ENCODE measurements around the gene GPC3. TPM values are rescaled to one million over a fixed set of nuclear protein-coding genes. Genes with fewer than 3 reads are reported as not detected.
A peak's percentile ranks its signal among the peaks of the same experiment; 100 is the strongest.

Gene GPC3
- total RNA-seq, 1 donor from 2014 or later: 4.2 TPM

- Mint-ChIP-seq H3K27me3 (ENCODE audit: unreplicated experiment) (no peaks in the 10 kb centered on the region), H3K9me3 (ENCODE audit: unreplicated experiment) (no peaks in the 10 kb centered on the region), H3K27ac (ENCODE audit: unreplicated experiment) (no peak overlapping the region), H3K4me3 (ENCODE audit: unreplicated experiment) (no peak overlapping the region), H3K4me1 (ENCODE audit: low read depth, unreplicated experiment) (no peaks in the 10 kb centered on the region), H3K36me3 (ENCODE audit: unreplicated experiment) (no peaks in the 10 kb centered on the region)
- DNase-seq: no peak
- TF ChIP-seq CTCF (IDR thresholded peaks at IDR 0.05; ENCODE audit: partially characterized antibody, unreplicated experiment): no peak
Measured at GRCh38 chrX:133989490-133989889, 4.1 kb upstream of the GPC3 start.

- peaks cover 4% of the 10 kb centered on the region for H3K4me1 Mint-ChIP-seq (ENCODE audit: low read depth, unreplicated experiment)
- no peak for DNase-seq
- peaks cover 1% of the 10 kb centered on the region for H3K9me3 Mint-ChIP-seq (ENCODE audit: unreplicated experiment)
- TF ChIP-seq CTCF (IDR thresholded peaks at IDR 0.05; ENCODE audit: partially characterized antibody, unreplicated experiment): no peak
- no peak overlapping the region for H3K4me3 Mint-ChIP-seq (ENCODE audit: unreplicated experiment)
- H3K36me3 Mint-ChIP-seq (ENCODE audit: unreplicated experiment): no peaks in the 10 kb centered on the region
- H3K27me3 Mint-ChIP-seq (ENCODE audit: unreplicated experiment): no peaks in the 10 kb centered on the region
- no peak overlapping the region for H3K27ac Mint-ChIP-seq (ENCODE audit: unreplicated experiment)
Measured at GRCh38 chrX:133988010-133988409, 2.6 kb upstream of the GPC3 start.

GRCh38 chrX:133987188-133987587, 1.8 kb upstream of the GPC3 start:
- H3K4me3 Mint-ChIP-seq (ENCODE audit: unreplicated experiment): peak overlapping the region; percentile 17
- peaks cover 1% of the 10 kb centered on the region for H3K9me3 Mint-ChIP-seq (ENCODE audit: unreplicated experiment)
- DNase-seq: no peak
- no peak overlapping the region for H3K27ac Mint-ChIP-seq (ENCODE audit: unreplicated experiment)
- no peak for TF ChIP-seq CTCF (IDR thresholded peaks at IDR 0.05; ENCODE audit: partially characterized antibody, unreplicated experiment)
- H3K4me1 Mint-ChIP-seq (ENCODE audit: low read depth, unreplicated experiment): peaks cover 4% of the 10 kb centered on the region
- H3K36me3 Mint-ChIP-seq (ENCODE audit: unreplicated experiment): no peaks in the 10 kb centered on the region
- no peaks in the 10 kb centered on the region for H3K27me3 Mint-ChIP-seq (ENCODE audit: unreplicated experiment)

GRCh38 chrX:133985967-133986683, 731 bp upstream of the GPC3 start:
- no peak for TF ChIP-seq CTCF (IDR thresholded peaks at IDR 0.05; ENCODE audit: partially characterized antibody, unreplicated experiment)
- Mint-ChIP-seq H3K9me3 (ENCODE audit: unreplicated experiment) (peaks cover 1% of the 10 kb centered on the region), H3K27me3 (ENCODE audit: unreplicated experiment) (no peaks in the 10 kb centered on the region), H3K4me3 (ENCODE audit: unreplicated experiment) (peak overlapping the region; percentile 87), H3K36me3 (ENCODE audit: unreplicated experiment) (no peaks in the 10 kb centered on the region), H3K4me1 (ENCODE audit: low read depth, unreplicated experiment) (peaks cover 4% of the 10 kb centered on the region), H3K27ac (ENCODE audit: unreplicated experiment) (no peak overlapping the region)
- no peak for DNase-seq

GRCh38 chrX:133984857-133985163, 584 bp downstream of the GPC3 start:
- peak overlapping the region; percentile 83 for H3K4me3 Mint-ChIP-seq (ENCODE audit: unreplicated experiment)
- no peak for TF ChIP-seq CTCF (IDR thresholded peaks at IDR 0.05; ENCODE audit: partially characterized antibody, unreplicated experiment)
- H3K4me1 Mint-ChIP-seq (ENCODE audit: low read depth, unreplicated experiment): peaks cover 4% of the 10 kb centered on the region
- peaks cover 1% of the 10 kb centered on the region for H3K9me3 Mint-ChIP-seq (ENCODE audit: unreplicated experiment)
- DNase-seq: no peak
- no peaks in the 10 kb centered on the region for H3K27me3 Mint-ChIP-seq (ENCODE audit: unreplicated experiment)
- H3K27ac Mint-ChIP-seq (ENCODE audit: unreplicated experiment): no peak overlapping the region
- no peaks in the 10 kb centered on the region for H3K36me3 Mint-ChIP-seq (ENCODE audit: unreplicated experiment)

Data from glutamatergic neuron (in vitro differentiated cells).